CD14-positive monocyte (primary cell): Measurements from ENCODE around the gene KISS1R. TPM values are rescaled to one million over a fixed set of nuclear protein-coding genes. Genes with fewer than 3 reads are reported as not detected.

Source experiments
- DNase-seq, 3 donors: peaks; one replicate each; pipeline ENCODE4 v3.0.0-alpha.2; 2011 to 2022
- H2AFZ ChIP-seq: 2 replicates; pipeline ENCODE4 v1.6.0; 2012; ENCODE audit warnings: mild to moderate bottlenecking, low read depth, low read length, inconsistent platforms; ENCODE audit not compliant: insufficient read depth, poor library complexity, severe bottlenecking
- H3K27ac ChIP-seq, 2 donors: 1 replicate in 1 of 2; 2 replicates in 1 of 2; pipeline ENCODE4 v1.5.1; 2012 to 2013; ENCODE audit warnings: low read length in 2 of 2, control low read depth in 1 of 2, inconsistent platforms in 1 of 2, low read depth in 1 of 2, mild to moderate bottlenecking in 1 of 2
- H3K27me3 ChIP-seq, 2 donors: one replicate each; pipeline versions ENCODE4 v1.6.0 to v1.6.1; 2011 to 2013; ENCODE audit warnings: low read length in 2 of 2; ENCODE audit not compliant: control insufficient read depth in 2 of 2, insufficient read depth in 2 of 2
- H3K36me3 ChIP-seq, 2 donors: replicated peaks in 1 of 2; 1 replicate in 1 of 2; 2 replicates in 1 of 2; pipeline versions ENCODE4 v1.5.1 to v1.6.1; 2012 to 2013; ENCODE audit warnings: low read length in 2 of 2, control low read depth in 1 of 2, inconsistent platforms in 1 of 2, mild to moderate bottlenecking in 1 of 2; ENCODE audit not compliant: insufficient read depth in 2 of 2, control insufficient read depth in 1 of 2
- H3K4me1 ChIP-seq, 2 donors: 1 replicate in 1 of 2; 2 replicates in 1 of 2; pipeline versions ENCODE4 v1.5.1 to v1.6.1; 2012 to 2013; ENCODE audit warnings: low read length in 2 of 2, control low read depth in 1 of 2, inconsistent platforms in 1 of 2, mild to moderate bottlenecking in 1 of 2, moderate library complexity in 1 of 2; ENCODE audit not compliant: insufficient read depth in 2 of 2, control insufficient read depth in 1 of 2
- H3K4me2 ChIP-seq: replicated peaks from 2 replicates; pipeline ENCODE3; 2012; ENCODE audit warnings: low read length, moderate library complexity, mild to moderate bottlenecking; ENCODE audit not compliant: poor library complexity, severe bottlenecking; ENCODE audit errors: extremely low read depth
- H3K4me3 ChIP-seq, 3 experiments: fragments of 200-600 bp in 1 of 3; sonication (generic) in 1 of 3; replicated peaks in 1 of 3; 1 replicate in 2 of 3; 2 replicates in 1 of 3; pipeline ENCODE4 v1.5.1; 2011 to 2013; ENCODE audit warnings: low read length in 3 of 3, mild to moderate bottlenecking in 3 of 3, control low read depth in 2 of 3, low read depth in 2 of 3, inconsistent platforms in 1 of 3, moderate library complexity in 1 of 3
- H3K79me2 ChIP-seq: 2 replicates; pipeline ENCODE4 v1.6.0; 2012; ENCODE audit warnings: mild to moderate bottlenecking, control low read depth, inconsistent platforms, low read length, moderate library complexity; ENCODE audit not compliant: insufficient read depth
- H3K9ac ChIP-seq: 2 replicates; pipeline ENCODE4 v1.6.0; 2017; ENCODE audit warnings: low read length, mild to moderate bottlenecking; ENCODE audit not compliant: insufficient read depth, poor library complexity, severe bottlenecking
- H3K9me3 ChIP-seq, 2 donors: replicated peaks in 1 of 2; 1 replicate in 1 of 2; 2 replicates in 1 of 2; pipeline versions ENCODE4 v1.5.1 to v1.6.1; 2012 to 2013; ENCODE audit warnings: low read length in 2 of 2, control low read depth in 1 of 2; ENCODE audit not compliant: control insufficient read depth in 1 of 2, insufficient read depth in 1 of 2
- H4K20me1 ChIP-seq: 2 replicates; pipeline ENCODE4 v1.6.0; 2012; ENCODE audit warnings: mild to moderate bottlenecking, low read length, control low read depth, moderate library complexity; ENCODE audit not compliant: insufficient read depth
- H3K27ac Mint-ChIP-seq, 7 donors: one replicate each; pipeline ENCODE4 v1.8.0; 2020; ENCODE audit warnings: mild to moderate bottlenecking in 7 of 7, mixed read lengths in 7 of 7, moderate library complexity in 6 of 7, inconsistent platforms in 2 of 7
- H3K27me3 Mint-ChIP-seq, 3 donors: one replicate each; pipeline ENCODE4 v1.8.0; 2021 to 2022; ENCODE audit warnings: low read depth in 3 of 3, mild to moderate bottlenecking in 3 of 3, mixed read lengths in 3 of 3, moderate library complexity in 3 of 3, inconsistent platforms in 1 of 3
- H3K36me3 Mint-ChIP-seq, 2 donors: one replicate each; pipeline ENCODE4 v1.8.0; 2020; ENCODE audit warnings: mixed read lengths in 2 of 2, inconsistent platforms in 1 of 2, mild to moderate bottlenecking in 1 of 2
- H3K4me1 Mint-ChIP-seq: one replicate; pipeline ENCODE4 v1.8.0; 2020; ENCODE audit warnings: mild to moderate bottlenecking, mixed read lengths
- H3K4me3 Mint-ChIP-seq, 2 donors: one replicate each; pipeline ENCODE4 v1.8.0; 2020; ENCODE audit warnings: mild to moderate bottlenecking in 2 of 2, mixed read lengths in 2 of 2, moderate library complexity in 1 of 2
- H3K9me3 Mint-ChIP-seq, 7 donors: one replicate each; pipeline ENCODE4 v1.8.0; 2020 to 2022; ENCODE audit warnings: mixed read lengths in 7 of 7, mild to moderate bottlenecking in 6 of 7, moderate library complexity in 6 of 7, inconsistent platforms in 2 of 7
- CTCF ChIP-seq: fragments of 200-600 bp; IDR thresholded peaks from one replicate; pipeline ENCODE4 v1.8.0; 2022; ENCODE audit warnings: antibody characterized with exemption, mild to moderate bottlenecking
- WGBS: methylation state at CpG from one replicate; pipeline ENCODE4 v1.1.5; 2013; ENCODE audit warnings: missing lambda C conversion rate; ENCODE audit not compliant: insufficient coverage; 5-methylcytosine and 5-hydroxymethylcytosine counted together
- intact Hi-C, 2 donors: fragments of 100-400 bp; cut with micrococcal nuclease; formaldehyde crosslinking; loops; one replicate each; pipeline versions ENCODE4 v1.15.0 to v1.15.1; 2023
- polyA plus RNA-seq, 3 donors: library from polyadenylated mRNA; depleted of rRNA in 1 of 3; unstranded in 2 of 3; stranded (reverse) in 1 of 3; fragments of 300-500 nt in 2 of 3; fragments of >200 nt in 1 of 3; fragmentation: Illumina TruSeq in 2 of 3; gene quantifications; 1 replicate in 2 of 3; 2 replicates in 1 of 3; pipeline ENCODE4 v1.2.3, GENCODE V29; 2012 to 2021

Gene KISS1R
- polyA plus RNA-seq, 3 donors = not detected

GRCh38 chr19:936175-936546 lies 19.0 kb downstream of the KISS1R start:
- Mint-ChIP-seq H3K9me3 (peaks cover 0 to 2% (median 0%) of the 10 kb centered on the region in 7 donors), H3K27me3 (peaks cover 0 to 1% (median 0%) of the 10 kb centered on the region in 3 donors), H3K27ac (no peak overlapping the region), H3K36me3 (peaks cover 28 to 48% of the 10 kb centered on the region in 2 donors), H3K4me3 (no peak overlapping the region), H3K4me1 (peaks cover 69% of the 10 kb centered on the region)
- Histone ChIP-seq H3K27ac (no peak overlapping the region), H4K20me1 (peaks cover 99% of the 10 kb centered on the region), H3K9me3 (no peaks in the 10 kb centered on the region), H3K4me3 (no peak overlapping the region), H3K4me1 (peaks cover 56 to 75% of the 10 kb centered on the region in 2 donors), H3K27me3 (no peaks in the 10 kb centered on the region), H3K79me2 (peaks cover 100% of the 10 kb centered on the region), H2AFZ (no peak overlapping the region), H3K4me2 (no peak overlapping the region), H3K36me3 (peaks cover 5 to 44% of the 10 kb centered on the region in 2 donors), H3K9ac (no peak overlapping the region)
- no peak for TF ChIP-seq CTCF
- no peak for DNase-seq
- intact Hi-C loops = no loop called here
- WGBS = 97% methylated on average over 9 of the region's 10 CpGs

- H2AFZ ChIP-seq = no peak overlapping the region
- no peak overlapping the region for H3K4me3 Mint-ChIP-seq
- no peaks in the 10 kb centered on the region for H3K9me3 ChIP-seq
- H3K36me3 ChIP-seq = peaks cover 5 to 38% of the 10 kb centered on the region in 2 donors
- peaks cover 64% of the 10 kb centered on the region for H3K4me1 Mint-ChIP-seq
- no peak overlapping the region for H3K9ac ChIP-seq
- H3K79me2 ChIP-seq = peaks cover 100% of the 10 kb centered on the region
- no peak overlapping the region for H3K4me2 ChIP-seq
- H3K4me1 ChIP-seq = peaks cover 55 to 72% of the 10 kb centered on the region in 2 donors
- H3K27ac Mint-ChIP-seq = peak overlapping the region in 2 of 7 donors; percentile 64 to 77
- H3K27ac ChIP-seq = no peak overlapping the region
- H3K27me3 ChIP-seq = no peaks in the 10 kb centered on the region
- DNase-seq = peak in 2 of 3 donors; percentile 49 to 52
- 92% methylated on average over 7 of the region's 16 CpGs for WGBS
- peaks cover 100% of the 10 kb centered on the region for H4K20me1 ChIP-seq
- peaks cover 0 to 2% (median 0%) of the 10 kb centered on the region in 7 donors for H3K9me3 Mint-ChIP-seq
- no peak overlapping the region for H3K4me3 ChIP-seq
- intact Hi-C loops = no loop called here
- H3K36me3 Mint-ChIP-seq = peaks cover 22 to 43% of the 10 kb centered on the region in 2 donors
- no peak for TF ChIP-seq CTCF
- peaks cover 0 to 1% (median 0%) of the 10 kb centered on the region in 3 donors for H3K27me3 Mint-ChIP-seq
Observed at GRCh38 chr19:937259-937694, 20.1 kb downstream of the KISS1R start.
